SK-N-SH (cell line): Measurements from ENCODE around the gene RASSF8. TPM values are rescaled to one million over a fixed set of nuclear protein-coding genes. Genes with fewer than 3 reads are reported as not detected.

Experiments
- CTCF ChIA-PET: fragments of 300-600, 350-600 bp; formaldehyde crosslinking; extraction: SDS; loops from one replicate; lab custom pipeline; 2021; lab: Yijun Ruan, JAX
- POLR2A ChIA-PET: fragments of 350-600 bp; sonication (Branson Sonifier 250); formaldehyde crosslinking; extraction: SDS; loops from one replicate; lab custom pipeline; 2020; ENCODE audit warnings: antibody characterized with exemption, inconsistent platforms; lab: Yijun Ruan, JAX
- DNase-seq: peaks from one replicate; pipeline ENCODE4 v3.0.0; 2012
- H2AFZ ChIP-seq: fragments of 200-600 bp; sonication (generic); 2 replicates; pipeline ENCODE4 v1.8.1; 2016; ENCODE audit warnings: antibody characterized with exemption, mild to moderate bottlenecking, low read depth
- H3F3A ChIP-seq: fragments of 200-600 bp; sonication (generic); replicated peaks from 2 replicates; pipeline ENCODE3; 2016; ENCODE audit warnings: antibody characterized with exemption, mild to moderate bottlenecking; ENCODE audit not compliant: insufficient read depth
- H3K27ac ChIP-seq, 2 experiments: fragments of 200-500 bp in 1 of 2; fragments of 200-600 bp in 1 of 2; sonication (Bioruptor generic) in 1 of 2; sonication (generic), shearing (Covaris generic) in 1 of 2; 2 replicates each; pipeline versions ENCODE4 v1.5.1 to v1.6.1; 2014 to 2016; ENCODE audit warnings: low read depth in 2 of 2, inconsistent platforms in 1 of 2, low read length in 1 of 2, mild to moderate bottlenecking in 1 of 2, mixed read lengths in 1 of 2
- H3K27me3 ChIP-seq: fragments of 200-600 bp; sonication (generic), shearing (Covaris generic); 2 replicates; pipeline ENCODE4 v1.6.1; 2016; ENCODE audit warnings: mixed run types; ENCODE audit not compliant: insufficient read depth
- H3K36me3 ChIP-seq, 2 experiments: fragments of 200-500 bp in 1 of 2; fragments of 200-600 bp in 1 of 2; sonication (Bioruptor generic) in 1 of 2; sonication (generic) in 1 of 2; replicated peaks in 1 of 2; 2 replicates each; pipeline versions ENCODE3 to v1.5.1; 2014 to 2016; ENCODE audit warnings: low read length in 1 of 2, mild to moderate bottlenecking in 1 of 2; ENCODE audit not compliant: insufficient read depth in 2 of 2, control insufficient read depth in 1 of 2
- H3K4me1 ChIP-seq, 2 experiments: fragments of 200-500 bp in 1 of 2; fragments of 200-600 bp in 1 of 2; sonication (Bioruptor generic) in 1 of 2; sonication (generic), shearing (Covaris generic) in 1 of 2; 2 replicates each; pipeline versions ENCODE4 v1.5.1 to v1.6.1; 2014 to 2016; ENCODE audit warnings: low read depth in 1 of 2, low read length in 1 of 2, mixed run types in 1 of 2; ENCODE audit not compliant: insufficient read depth in 2 of 2, control insufficient read depth in 1 of 2
- H3K4me2 ChIP-seq: fragments of 200-600 bp; sonication (generic), shearing (Covaris generic); 2 replicates; pipeline ENCODE4 v1.6.1; 2017; ENCODE audit warnings: mixed run types
- H3K4me3 ChIP-seq, 2 experiments: fragments of 200-500 bp in 1 of 2; fragments of 200-600 bp in 1 of 2; sonication (Bioruptor generic) in 1 of 2; sonication (generic), shearing (Covaris generic) in 1 of 2; 2 replicates each; pipeline versions ENCODE4 v1.5.1 to v1.8.1; 2014 to 2016; ENCODE audit warnings: low read depth in 2 of 2, inconsistent platforms in 1 of 2, low read length in 1 of 2, mild to moderate bottlenecking in 1 of 2, mixed read lengths in 1 of 2, moderate library complexity in 1 of 2
- H3K79me2 ChIP-seq: fragments of 200-600 bp; sonication (generic); 2 replicates; pipeline ENCODE4 v1.8.1; 2017; ENCODE audit warnings: mild to moderate bottlenecking; ENCODE audit not compliant: insufficient read depth
- H3K9ac ChIP-seq: fragments of 200-600 bp; sonication (generic); 2 replicates; pipeline ENCODE4 v1.6.1; 2017; ENCODE audit warnings: mixed run types
- H3K9me2 ChIP-seq: fragments of 200-600 bp; sonication (generic); 2 replicates; pipeline ENCODE4 v1.6.1; 2017; ENCODE audit warnings: mixed run types
- H3K9me3 ChIP-seq: fragments of 200-600 bp; sonication (generic); 2 replicates; pipeline ENCODE4 v1.6.1; 2017; ENCODE audit warnings: mixed run types, mild to moderate bottlenecking, moderate library complexity
- H4K20me1 ChIP-seq: fragments of 200-600 bp; sonication (generic); 2 replicates; pipeline ENCODE4 v1.6.1; 2017; ENCODE audit warnings: mild to moderate bottlenecking, mixed run types; ENCODE audit not compliant: insufficient read depth
- ELF1 ChIP-seq: IDR thresholded peaks from 2 replicates; pipeline ENCODE4 v1.4.0; 2012
- EZH2phosphoT487 ChIP-seq: fragments of 200-600 bp; sonication (generic); IDR thresholded peaks from 2 replicates; pipeline ENCODE4 v1.6.1; 2017; ENCODE audit warnings: low read depth, mixed run types, mild to moderate bottlenecking, antibody characterized with exemption, moderate library complexity, borderline replicate concordance
- FOXJ3 ChIP-seq: sonication (generic); formaldehyde crosslinking; IDR thresholded peaks from 2 replicates; pipeline ENCODE4 v1.5.1; 2020; ENCODE audit warnings: mild to moderate bottlenecking, missing genetic modification reagents
- GATA2 ChIP-seq: sonication (generic); formaldehyde crosslinking; IDR thresholded peaks from 2 replicates; pipeline ENCODE4 v1.5.0; 2020; ENCODE audit warnings: mild to moderate bottlenecking, missing genetic modification reagents
- MEF2A ChIP-seq: IDR thresholded peaks from 2 replicates; pipeline ENCODE4 v1.4.0; 2012; ENCODE audit warnings: low read depth, borderline replicate concordance
- NFIC ChIP-seq: IDR thresholded peaks from 2 replicates; pipeline ENCODE4 v1.4.0; 2012; ENCODE audit warnings: borderline replicate concordance
- PBX3 ChIP-seq: IDR thresholded peaks from 2 replicates; pipeline ENCODE4; 2012
- RAD21 ChIP-seq: IDR thresholded peaks from 2 replicates; pipeline ENCODE4 v1.6.1; 2012; ENCODE audit warnings: mild to moderate bottlenecking, low read length
- RFX5 ChIP-seq: IDR thresholded peaks from 2 replicates; pipeline ENCODE4 v1.6.1; 2012; ENCODE audit warnings: mild to moderate bottlenecking, improper control_type of control experiment, low read length
- SMC3 ChIP-seq: IDR thresholded peaks from 2 replicates; pipeline ENCODE4 v1.6.1; 2012; ENCODE audit warnings: low read depth, low read length, improper control_type of control experiment
- TAF1 ChIP-seq: IDR thresholded peaks from 2 replicates; pipeline ENCODE4 v1.6.1; 2012; ENCODE audit warnings: low read depth, mild to moderate bottlenecking, low read length, moderate library complexity, borderline replicate concordance
- TCF12 ChIP-seq: IDR thresholded peaks from 2 replicates; pipeline ENCODE4 v1.4.0; 2012
- TEAD4 ChIP-seq: IDR thresholded peaks from 2 replicates; pipeline ENCODE4 v1.4.0; 2012; ENCODE audit warnings: mild to moderate bottlenecking, borderline replicate concordance; ENCODE audit not compliant: insufficient read depth
- USF2 ChIP-seq: fragments of 150-350 bp; IDR thresholded peaks from 2 replicates; pipeline ENCODE4 v1.6.1; 2017; ENCODE audit warnings: antibody characterized with exemption, low read length, low read depth, borderline replicate concordance
- YY1 ChIP-seq: IDR thresholded peaks from 2 replicates; pipeline ENCODE4 v1.4.0; 2012; ENCODE audit warnings: low read depth, mild to moderate bottlenecking
- WGBS: methylation state at CpG from one replicate; pipeline ENCODE4 v1.1.6; 2017; ENCODE audit warnings: low lambda C conversion rate; 5-methylcytosine and 5-hydroxymethylcytosine counted together
- polyA plus RNA-seq, 3 experiments: library from polyadenylated mRNA; depleted of rRNA; stranded (reverse); fragments of >200 nt; gene quantifications; 2 replicates each; pipeline ENCODE4 v1.2.3, GENCODE V29; 2012

Gene RASSF8
- polyA plus RNA-seq, 1 of the 3 experiments (the other 2 are of a cell fraction), result 15.3 TPM

GRCh38 chr12:26106347-26106746 lies 147.9 kb downstream of the RASSF8 start:
- POLR2A ChIA-PET, result no interaction called here
- 72% methylated on average over 4 of the region's 4 CpGs for WGBS
- TF ChIP-seq SMC3, result no peak
- no peak for TF ChIP-seq PBX3
- no peak for TF ChIP-seq ELF1
- no peak for TF ChIP-seq NFIC
- no peak for TF ChIP-seq GATA2 (CRISPR knock-in tag)
- TF ChIP-seq RFX5, result no peak

GRCh38 chr12:26108915-26109314 lies 150.4 kb downstream of the RASSF8 start:
- Histone ChIP-seq H3K9me2 (no peaks in the 10 kb centered on the region), H4K20me1 (no peaks in the 10 kb centered on the region), H3K9ac (no peak overlapping the region), H3F3A (no peaks in the 10 kb centered on the region), H3K4me2 (no peak overlapping the region), H3K4me1 (peaks cover 0 to 9% of the 10 kb centered on the region in 2 experiments; a peak in 2 of 4 replicates), H2AFZ (no peak overlapping the region), H3K4me3 (no peak overlapping the region), H3K36me3 (no peaks in the 10 kb centered on the region), H3K9me3 (no peaks in the 10 kb centered on the region), H3K27ac (no peak overlapping the region), H3K79me2 (no peaks in the 10 kb centered on the region), H3K27me3 (no peaks in the 10 kb centered on the region)
- TF ChIP-seq RAD21, result no peak
- TF ChIP-seq YY1, result no peak
- no peak for TF ChIP-seq PBX3
- TF ChIP-seq TAF1, result no peak
- no peak for TF ChIP-seq FOXJ3 (CRISPR knock-in tag)
- TF ChIP-seq TEAD4, result no peak
- TF ChIP-seq TCF12, result no peak
- TF ChIP-seq EZH2phosphoT487, result no peak
- no peak for TF ChIP-seq SMC3
- TF ChIP-seq MEF2A, result no peak
- no peak for TF ChIP-seq USF2
- TF ChIP-seq RFX5, result no peak
- CTCF ChIA-PET, result interaction anchor here (0.9 to 1.9 kb wide), 6 partner anchors 12 to 543 kb away, joined by 3 to 9 read pairs (median 4); no protein-coding TSS in a partner anchor
- 78% methylated on average over 2 of the region's 2 CpGs for WGBS
- no peak for DNase-seq
- POLR2A ChIA-PET, result no interaction called here

More at GRCh38 chr12:26106347-26106746, 147.9 kb downstream of the RASSF8 start:
- no peaks in the 10 kb centered on the region for H3K27me3 ChIP-seq
- no peaks in the 10 kb centered on the region for H3K9me2 ChIP-seq
- no peaks in the 10 kb centered on the region for H3K36me3 ChIP-seq
- no peak overlapping the region for H3K4me2 ChIP-seq
- H3K4me3 ChIP-seq, result no peak overlapping the region
- no peaks in the 10 kb centered on the region for H3K4me1 ChIP-seq
- no peaks in the 10 kb centered on the region for H4K20me1 ChIP-seq
- no peak for DNase-seq
- H3F3A ChIP-seq, result no peaks in the 10 kb centered on the region
- no peak overlapping the region for H2AFZ ChIP-seq
- no peak overlapping the region for H3K27ac ChIP-seq
- H3K9ac ChIP-seq, result no peak overlapping the region
- CTCF ChIA-PET, result no interaction called here
- no peaks in the 10 kb centered on the region for H3K9me3 ChIP-seq
- no peaks in the 10 kb centered on the region for H3K79me2 ChIP-seq
